Hepatocyte (in vitro differentiated cells): ENCODE data around the gene C5orf15. TPM values are rescaled to one million over a fixed set of nuclear protein-coding genes. Genes with fewer than 3 reads are reported as not detected.

Source experiments
- DNase-seq: peaks from one replicate; pipeline ENCODE4 v3.0.0-alpha.2; 2016; ENCODE audit warnings: low spot score
- H2AFZ ChIP-seq: fragments of 200-600 bp; sonication (generic); 2 replicates; pipeline ENCODE4 v1.6.0; 2016; ENCODE audit warnings: antibody characterized with exemption, mild to moderate bottlenecking
- H3K27ac ChIP-seq: fragments of 200-600 bp; sonication (generic); 2 replicates; pipeline ENCODE4 v1.5.1; 2016; ENCODE audit warnings: mild to moderate bottlenecking
- H3K27me3 ChIP-seq: fragments of 200-600 bp; sonication (generic); 2 replicates; pipeline ENCODE4 v1.6.1; 2016
- H3K36me3 ChIP-seq: fragments of 200-600 bp; sonication (generic); replicated peaks from 2 replicates; pipeline ENCODE4 v1.5.1; 2016; ENCODE audit warnings: low read depth; ENCODE audit not compliant: insufficient read depth
- H3K4me1 ChIP-seq: fragments of 200-600 bp; sonication (generic); 2 replicates; pipeline ENCODE4 v1.5.1; 2016; ENCODE audit warnings: mild to moderate bottlenecking, moderate library complexity; ENCODE audit not compliant: insufficient read depth
- H3K4me2 ChIP-seq: fragments of 200-600 bp; sonication (generic); 2 replicates; pipeline ENCODE4 v1.6.0; 2016
- H3K4me3 ChIP-seq: fragments of 200-600 bp; sonication (generic); 2 replicates; pipeline ENCODE4 v1.5.1; 2016; ENCODE audit warnings: mild to moderate bottlenecking
- H3K79me2 ChIP-seq: fragments of 200-600 bp; sonication (generic); 2 replicates; pipeline ENCODE4 v1.6.0; 2017; ENCODE audit warnings: mild to moderate bottlenecking
- H3K9me2 ChIP-seq: fragments of 200-600 bp; sonication (generic); replicated peaks from 2 replicates; pipeline ENCODE4 v1.6.0; 2017; ENCODE audit warnings: mild to moderate bottlenecking; ENCODE audit not compliant: insufficient read depth
- H3K9me3 ChIP-seq: fragments of 200-600 bp; sonication (generic); 2 replicates; pipeline ENCODE4 v1.5.1; 2016; ENCODE audit warnings: low read depth, mild to moderate bottlenecking
- H4K20me1 ChIP-seq: fragments of 200-600 bp; sonication (generic); 2 replicates; pipeline ENCODE4 v1.6.0; 2016; ENCODE audit warnings: mild to moderate bottlenecking; ENCODE audit not compliant: insufficient read depth, poor library complexity, severe bottlenecking
- CTCF ChIP-seq: fragments of 200-600 bp; sonication (generic); IDR thresholded peaks from 2 replicates; pipeline ENCODE4 v1.5.1; 2016; ENCODE audit warnings: antibody characterized with exemption, mild to moderate bottlenecking; ENCODE audit not compliant: poor library complexity
- EZH2 ChIP-seq: fragments of 200-600 bp; sonication (generic); IDR thresholded peaks from 2 replicates; pipeline ENCODE4 v1.6.1; 2016; ENCODE audit warnings: antibody characterized with exemption, mild to moderate bottlenecking, borderline replicate concordance
- EZH2phosphoT487 ChIP-seq: fragments of 200-600 bp; sonication (generic); IDR thresholded peaks from one replicate; pipeline ENCODE4 v1.6.1; 2018; ENCODE audit warnings: antibody characterized with exemption, mild to moderate bottlenecking, low read depth, moderate library complexity; ENCODE audit not compliant: unreplicated experiment, severe bottlenecking
- WGBS: methylation state at CpG from one replicate; pipeline ENCODE4 v1.1.6; 2016; ENCODE audit warnings: low lambda C conversion rate; ENCODE audit errors: missing lambda C conversion rate; 5-methylcytosine and 5-hydroxymethylcytosine counted together
- polyA plus RNA-seq: library from polyadenylated mRNA; unstranded; fragments of >200 nt; fragmentation: Nextera tagmentation; extraction: Ambion mirVana; gene quantifications from 2 replicates; pipeline ENCODE4 v1.2.1, GENCODE V29; 2016
- total RNA-seq: library from RNA; depleted of rRNA; stranded (reverse); fragments of >200 nt; gene quantifications from 2 replicates; pipeline ENCODE4 v1.2.3, GENCODE V29; 2014

The C5orf15 gene
- total and polyA plus RNA-seq, 2 experiments from 2014 or later = 76.6 to 124 TPM

- no peak for DNase-seq
- H3K4me2 ChIP-seq = no peak overlapping the region
- H3K9me3 ChIP-seq = no peaks in the 10 kb centered on the region
- H3K4me1 ChIP-seq = peaks cover 7% of the 10 kb centered on the region
- H3K79me2 ChIP-seq = no peaks in the 10 kb centered on the region
- H3K27ac ChIP-seq = no peak overlapping the region
- H3K27me3 ChIP-seq = no peaks in the 10 kb centered on the region
- H4K20me1 ChIP-seq = no peaks in the 10 kb centered on the region
- H2AFZ ChIP-seq = no peak overlapping the region
- H3K4me3 ChIP-seq = no peak overlapping the region
- no peaks in the 10 kb centered on the region for H3K36me3 ChIP-seq
- TF ChIP-seq CTCF (no peak), EZH2 (no peak), EZH2phosphoT487 (no peak)
- no peaks in the 10 kb centered on the region for H3K9me2 ChIP-seq
- 83% methylated on average over 6 of the region's 6 CpGs for WGBS
Measured at GRCh38 chr5:133906303-133906702, 62.1 kb downstream of the C5orf15 start.

Other genes starting within 250 kb of the C5orf15 start
- 282 and 286 TPM in 2 replicates for gene VDAC1, start 36.4 kb upstream of the C5orf15 start, total RNA-seq
- 196 and 216 TPM in 2 replicates for gene VDAC1, start 36.4 kb upstream of the C5orf15 start, polyA plus RNA-seq
- 5.1 and 7.5 TPM in 2 replicates for gene TCF7, start 146.1 kb upstream of the C5orf15 start, total RNA-seq
- gene TCF7, start 146.1 kb upstream of the C5orf15 start, polyA plus RNA-seq = 5.7 and 8.1 TPM in 2 replicates
- 500 and 543 TPM in 2 replicates for gene SKP1, start 208.3 kb upstream of the C5orf15 start, total RNA-seq
- 719 and 723 TPM in 2 replicates for gene SKP1, start 208.3 kb upstream of the C5orf15 start, polyA plus RNA-seq